Lung (tissue), 12 donors: Measurements from ENCODE around the gene PTTG1IP. TPM values are rescaled to one million over a fixed set of nuclear protein-coding genes. Genes with fewer than 3 reads are reported as not detected.

ENCODE experiments used
- ATAC-seq: fragments of 200-7000 bp; cut with Tn5 transposase; one replicate; pipeline ENCODE4 v1.9.1; 2020; ENCODE audit warnings: moderate number of reproducible peaks; ENCODE audit not compliant: insufficient read depth, low FRiP score
- DNase-seq, 3 donors: peaks; one replicate each; pipeline ENCODE4 v3.0.0-alpha.2; 2013 to 2017
- H3K27ac ChIP-seq, 2 donors: one replicate each; pipeline ENCODE4 v1.5.1; 2013; ENCODE audit warnings: mild to moderate bottlenecking in 2 of 2, moderate library complexity in 2 of 2, control low read depth in 1 of 2, inconsistent platforms in 1 of 2, low read depth in 1 of 2, low read length in 1 of 2
- H3K27me3 ChIP-seq, 3 donors: one replicate each; pipeline ENCODE4 v1.5.1; 2013; ENCODE audit warnings: low read length in 2 of 3; ENCODE audit not compliant: control insufficient read depth in 3 of 3, insufficient read depth in 3 of 3
- H3K36me3 ChIP-seq, 4 donors: one replicate each; pipeline ENCODE4 v1.5.1; 2013; ENCODE audit warnings: low read length in 4 of 4, mild to moderate bottlenecking in 1 of 4, moderate library complexity in 1 of 4; ENCODE audit not compliant: control insufficient read depth in 4 of 4, insufficient read depth in 4 of 4
- H3K4me1 ChIP-seq, 5 donors: one replicate each; pipeline ENCODE4 v1.5.1; 2013; ENCODE audit warnings: low read length in 5 of 5, mild to moderate bottlenecking in 2 of 5, moderate library complexity in 1 of 5; ENCODE audit not compliant: control insufficient read depth in 5 of 5, insufficient read depth in 5 of 5
- H3K4me3 ChIP-seq: one replicate; pipeline ENCODE4 v1.5.1; 2013; ENCODE audit warnings: mild to moderate bottlenecking, control low read depth, moderate library complexity
- H3K9ac ChIP-seq, 2 donors: one replicate each; pipeline ENCODE4 v1.5.1; 2013; ENCODE audit warnings: low read length in 2 of 2, control low read depth in 1 of 2; ENCODE audit not compliant: insufficient read depth in 1 of 2
- H3K9me3 ChIP-seq, 4 donors: one replicate each; pipeline ENCODE4 v1.5.1; 2013; ENCODE audit warnings: low read length in 3 of 4, mild to moderate bottlenecking in 1 of 4, moderate library complexity in 1 of 4; ENCODE audit not compliant: control insufficient read depth in 4 of 4, insufficient read depth in 3 of 4
- CTCF ChIP-seq: IDR thresholded peaks from 2 replicates; pipeline ENCODE4 v1.5.1; 2012; ENCODE audit warnings: mild to moderate bottlenecking; ENCODE audit errors: control extremely low read depth, extremely low read depth
- WGBS, 2 donors: extraction: QIAGEN DNeasy Blood & Tissue Kit; methylation state at CpG; one replicate each; pipeline ENCODE4 v1.1.7; 2013; 5-methylcytosine and 5-hydroxymethylcytosine counted together
- polyA plus RNA-seq, 2 donors: library from polyadenylated mRNA; stranded (reverse); fragments of 200-250 nt; gene quantifications; one replicate each; pipeline ENCODE4 v1.2.1, GENCODE V29; 2013
- total RNA-seq, 2 donors: library from RNA; depleted of rRNA in 1 of 2; stranded (reverse); fragments of >200 nt in 1 of 2; gene quantifications; one replicate each; pipeline ENCODE4 v1.2.1, GENCODE V29; 2014 to 2021
- donor health status: control.
- donor health status: control.
- donor health status: Bipolar disorder and iron deficiency.
- donor health status: healthy.
- donor health status: DM: yes; HTN: yes; CAD: no.

The PTTG1IP gene
- total and polyA plus RNA-seq, 4 donors = 139 to 247 (median 226) TPM

GRCh38 chr21:44893278-44893556, 19.7 kb upstream of the PTTG1IP start:
- Histone ChIP-seq H3K36me3 (peaks cover 0 to 16% (median 0%) of the 10 kb centered on the region in 4 donors), H3K27me3 (peaks cover 0 to 11% (median 0%) of the 10 kb centered on the region in 3 donors), H3K27ac (no peak overlapping the region), H3K4me3 (no peak overlapping the region), H3K9ac (no peak overlapping the region), H3K9me3 (no peaks in the 10 kb centered on the region), H3K4me1 (peaks cover 0 to 12% (median 0%) of the 10 kb centered on the region in 5 donors)
- WGBS, 2 donors = 89 to 94% methylated on average over 7 of the region's 7 CpGs
- TF ChIP-seq CTCF = no peak
- ATAC-seq (no peak), DNase-seq (no peak)

DNA sequence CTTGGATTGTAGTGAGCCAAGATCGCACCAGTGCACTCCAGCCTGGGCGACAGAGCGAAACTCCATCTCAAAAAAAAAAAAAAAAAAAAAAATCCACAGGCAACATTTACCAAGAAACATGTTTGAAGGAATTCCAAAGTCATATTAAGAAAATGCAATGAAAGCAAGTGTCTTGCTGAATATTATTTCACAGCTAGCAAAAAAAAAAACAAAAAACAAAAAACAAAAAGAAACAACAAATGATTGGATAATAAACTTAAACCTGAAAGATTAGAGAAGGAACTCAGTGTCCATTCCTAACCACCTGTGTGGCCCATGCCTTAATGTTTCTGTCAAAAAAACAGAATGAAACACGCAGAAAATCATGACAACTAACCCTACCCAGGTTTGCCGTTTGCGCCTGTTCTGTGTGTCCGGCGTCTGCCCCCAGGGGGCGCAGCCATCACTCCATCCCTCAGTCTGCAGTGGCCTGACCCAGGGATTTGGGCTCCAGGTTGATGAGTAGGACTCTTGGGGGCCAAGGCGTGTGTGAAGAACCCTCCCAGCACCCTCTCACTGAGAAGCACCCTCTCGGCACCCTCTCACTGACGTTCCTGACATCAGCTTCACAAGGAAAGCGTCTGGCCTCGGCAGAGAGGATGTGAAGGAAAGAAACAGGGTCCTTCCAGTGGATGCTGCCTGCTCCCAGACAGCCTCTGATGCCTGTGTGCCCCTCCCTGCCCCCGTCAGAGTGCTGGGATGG, 19.2 kb upstream of the PTTG1IP start:
- ATAC-seq (peak; percentile 61), DNase-seq (peak; percentile 38 to 58 (median 43))
- Histone ChIP-seq H3K27me3 (peaks cover 0 to 11% (median 0%) of the 10 kb centered on the region in 3 donors), H3K36me3 (peaks cover 0 to 16% (median 0%) of the 10 kb centered on the region in 4 donors), H3K4me3 (no peak overlapping the region), H3K27ac (no peak overlapping the region), H3K9ac (no peak overlapping the region), H3K9me3 (no peaks in the 10 kb centered on the region), H3K4me1 (peaks cover 0 to 11% (median 0%) of the 10 kb centered on the region in 5 donors)
- WGBS, 2 donors = 44 to 45% methylated on average over 15 of the region's 15 CpGs
- TF ChIP-seq CTCF = peak; percentile 69

GRCh38 chr21:44892095-44892494, 18.6 kb upstream of the PTTG1IP start:
- Histone ChIP-seq H3K9ac (no peak overlapping the region), H3K9me3 (no peaks in the 10 kb centered on the region), H3K4me3 (no peak overlapping the region), H3K4me1 (peaks cover 0 to 6% (median 0%) of the 10 kb centered on the region in 5 donors), H3K27me3 (peaks cover 0 to 11% (median 0%) of the 10 kb centered on the region in 3 donors), H3K27ac (no peak overlapping the region), H3K36me3 (peaks cover 0 to 13% (median 0%) of the 10 kb centered on the region in 4 donors)
- ATAC-seq (no peak), DNase-seq (peak; percentile 42 to 54 (median 52))
- TF ChIP-seq CTCF = no peak
- WGBS, 2 donors = 83 to 89% methylated on average over 19 of the region's 19 CpGs
